HG02885 (cell line): ENCODE results near the gene ZNF813.
"Not testable (repeated sequence)": the region's sequence is repeated elsewhere in the genome, so short reads cannot be mapped to it uniquely, and the experiment has no call there.

Experiments
- ATAC-seq: cut with Tn5 transposase; IDR thresholded peaks from one replicate; pipeline ENCODE4 v1.9.1; 2021; ENCODE audit warnings: mild to moderate bottlenecking; ENCODE audit not compliant: unreplicated experiment, poor library complexity

Gene ZNF813

DNA sequence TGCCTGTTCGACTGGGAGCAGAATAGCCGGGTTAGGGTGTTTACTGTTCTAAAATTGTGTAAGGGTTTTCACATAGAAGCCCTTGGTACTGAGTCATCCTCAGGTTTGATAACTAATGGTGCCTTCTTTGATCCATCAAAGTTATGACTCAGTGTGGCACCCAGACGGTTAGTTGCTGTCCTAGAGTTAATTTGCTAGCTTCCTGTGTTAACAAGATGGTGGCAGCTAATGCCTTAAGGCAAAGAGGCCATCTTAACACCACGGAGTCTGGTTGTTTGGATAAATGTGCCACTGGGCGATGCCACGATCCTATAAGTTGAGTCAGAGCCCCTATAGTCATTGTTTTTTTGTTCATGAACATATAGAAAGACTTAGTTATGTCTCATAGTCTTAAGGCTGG is 7.9 kb downstream of the ZNF813 start:
- ATAC-seq, result not testable (repeated sequence)

DNA sequence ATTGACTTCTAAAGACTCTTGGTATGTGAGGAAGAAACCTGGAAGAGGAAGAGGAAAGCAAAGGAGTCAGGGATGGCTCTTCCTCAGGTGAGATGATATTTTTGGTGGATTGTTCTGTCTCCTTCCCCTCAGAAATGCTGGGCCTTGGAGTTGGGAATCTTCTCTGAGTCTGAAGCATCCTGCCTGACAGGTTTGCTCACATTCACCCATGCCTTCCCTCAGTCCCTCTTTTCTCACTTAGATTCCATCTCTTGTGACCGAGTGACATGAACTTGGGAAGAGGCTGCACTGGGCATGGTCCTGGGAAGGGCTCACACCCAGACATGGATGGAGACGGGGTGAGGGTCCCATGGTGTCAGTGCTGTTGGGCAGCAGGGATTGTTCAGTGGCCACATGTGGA is 16.2 kb downstream of the ZNF813 start:
- not testable (repeated sequence) for ATAC-seq

DNA sequence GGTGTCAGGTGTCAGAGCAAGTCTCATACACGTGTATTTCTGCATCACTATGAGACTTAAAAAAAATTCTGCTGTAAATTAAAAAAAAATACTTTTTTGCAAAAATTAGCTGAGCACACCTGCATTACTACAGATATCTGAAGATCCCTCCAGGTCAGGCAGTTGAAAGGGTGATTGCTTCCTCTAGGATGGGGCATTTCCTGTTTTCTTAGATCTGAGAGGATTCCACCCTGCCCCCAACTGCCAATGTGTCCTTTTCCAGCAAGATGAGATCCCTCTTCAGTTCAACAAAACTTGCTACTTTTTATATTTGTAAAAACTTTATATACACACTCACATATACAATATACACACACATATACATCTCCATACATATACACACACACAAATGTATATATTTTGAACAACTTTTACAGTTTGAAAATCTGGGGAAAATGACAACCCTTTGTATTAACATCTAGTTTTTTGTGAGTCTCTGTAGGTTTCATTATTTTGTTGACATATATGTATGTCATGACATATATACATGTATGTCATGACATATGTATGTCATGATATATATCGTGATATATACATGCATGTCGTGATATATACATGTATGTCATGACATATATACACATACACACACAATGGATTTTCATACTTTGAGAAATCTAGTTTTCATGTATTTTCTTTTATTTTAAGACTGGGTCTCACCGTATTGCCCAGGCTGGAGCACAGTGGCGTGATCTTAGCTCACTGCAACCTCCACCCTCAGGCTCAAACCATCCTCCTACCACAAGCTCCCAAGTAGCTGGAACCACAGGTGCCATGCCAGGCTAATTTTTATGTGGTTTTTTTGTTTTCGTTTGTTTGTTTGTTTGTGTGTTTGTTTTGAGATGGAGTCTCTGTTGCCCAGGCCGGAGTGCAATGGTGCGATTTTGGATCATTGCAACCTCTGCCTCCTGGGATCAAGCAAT is 17.8 kb downstream of the ZNF813 start:
- no peak for ATAC-seq

DNA sequence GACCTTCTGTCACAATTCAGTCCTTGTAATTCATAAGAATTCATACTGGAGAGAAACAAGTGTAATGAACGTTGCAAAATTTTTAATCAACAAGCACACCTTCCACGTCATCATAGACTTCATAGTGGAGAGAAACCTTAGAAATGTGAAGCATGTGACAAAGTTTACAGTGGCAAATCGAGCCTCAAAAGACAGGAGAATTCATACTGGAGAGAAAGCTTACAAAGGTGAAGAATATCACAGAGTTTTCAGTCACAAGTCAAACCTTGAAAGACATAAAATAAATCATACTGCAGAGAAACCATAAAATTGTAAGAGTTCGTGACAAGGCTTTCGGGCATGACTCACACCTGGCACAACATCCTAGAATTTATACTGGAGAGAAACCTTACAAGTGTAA is 24.6 kb downstream of the ZNF813 start:
- no peak for ATAC-seq

DNA sequence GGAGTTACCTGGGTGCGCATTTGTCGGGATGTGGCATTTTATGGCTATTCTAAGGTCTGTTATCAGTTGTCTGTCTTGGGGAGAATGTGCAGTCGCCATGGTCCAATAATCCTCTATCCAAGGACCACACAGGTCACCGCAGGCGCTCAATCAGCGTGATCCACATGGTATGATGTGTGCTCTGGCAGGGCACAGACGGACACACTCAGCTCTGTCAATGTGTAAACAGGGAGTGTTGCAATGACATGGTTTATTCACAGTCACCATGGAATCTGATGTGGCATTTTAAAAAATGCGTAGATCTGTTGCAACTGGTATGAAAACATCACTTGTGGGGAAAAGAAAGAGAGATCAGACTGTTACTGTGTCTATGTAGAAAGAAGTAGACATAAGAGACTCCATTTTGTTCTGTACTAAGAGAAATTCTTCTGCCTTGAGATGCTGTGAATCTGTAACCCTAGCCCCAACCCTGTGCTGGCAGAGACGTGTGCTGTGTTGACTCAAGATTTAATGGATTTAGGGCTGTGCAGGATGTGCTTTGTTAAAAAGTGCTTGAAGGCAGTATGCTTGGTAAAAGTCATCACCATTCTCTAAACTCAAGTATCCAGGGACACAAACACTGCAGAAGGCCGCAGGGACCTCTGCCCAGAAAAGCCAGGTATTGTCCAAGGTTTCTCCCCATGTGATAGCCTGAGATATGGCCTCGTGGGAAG is 29.9 kb downstream of the ZNF813 start:
- not testable (repeated sequence) for ATAC-seq

DNA sequence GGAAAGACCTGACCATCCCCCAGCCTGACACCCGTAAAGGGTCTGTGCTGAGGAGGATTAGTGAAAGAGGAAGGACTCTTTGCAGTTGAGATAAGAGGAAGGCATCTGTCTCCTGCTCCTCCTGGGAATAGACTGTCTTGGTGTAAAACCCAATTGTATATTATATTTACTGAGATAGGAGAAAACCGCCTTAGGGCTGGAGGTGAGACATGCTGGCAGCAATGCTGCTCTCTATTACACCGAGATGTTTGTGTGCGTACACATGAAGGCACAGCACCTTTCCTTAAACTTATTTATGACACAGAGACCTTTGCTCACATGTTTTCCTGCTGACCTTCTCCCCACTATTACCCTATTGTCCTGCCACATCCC is 30.5 kb downstream of the ZNF813 start:
- not testable (repeated sequence) for ATAC-seq

DNA sequence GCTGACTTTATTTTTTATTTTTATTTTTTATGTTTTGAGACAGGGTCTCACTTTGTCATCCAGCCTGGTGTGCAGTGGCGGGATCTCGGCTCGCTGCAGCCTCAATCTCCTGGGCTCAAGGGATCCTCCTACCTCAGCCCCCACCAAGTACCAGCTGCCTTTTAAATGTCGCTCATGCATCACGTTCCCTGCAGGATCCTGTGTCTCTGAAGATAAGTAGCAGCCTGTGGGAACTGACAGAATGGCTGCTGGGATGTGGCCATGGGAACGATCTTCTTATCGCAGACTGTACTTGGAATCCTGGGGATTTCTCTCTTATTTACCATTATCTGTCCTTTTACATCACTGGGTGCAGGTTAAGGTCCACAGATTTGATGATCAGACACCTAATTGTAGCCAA is 35.6 kb downstream of the ZNF813 start:
- not testable (repeated sequence) for ATAC-seq

DNA sequence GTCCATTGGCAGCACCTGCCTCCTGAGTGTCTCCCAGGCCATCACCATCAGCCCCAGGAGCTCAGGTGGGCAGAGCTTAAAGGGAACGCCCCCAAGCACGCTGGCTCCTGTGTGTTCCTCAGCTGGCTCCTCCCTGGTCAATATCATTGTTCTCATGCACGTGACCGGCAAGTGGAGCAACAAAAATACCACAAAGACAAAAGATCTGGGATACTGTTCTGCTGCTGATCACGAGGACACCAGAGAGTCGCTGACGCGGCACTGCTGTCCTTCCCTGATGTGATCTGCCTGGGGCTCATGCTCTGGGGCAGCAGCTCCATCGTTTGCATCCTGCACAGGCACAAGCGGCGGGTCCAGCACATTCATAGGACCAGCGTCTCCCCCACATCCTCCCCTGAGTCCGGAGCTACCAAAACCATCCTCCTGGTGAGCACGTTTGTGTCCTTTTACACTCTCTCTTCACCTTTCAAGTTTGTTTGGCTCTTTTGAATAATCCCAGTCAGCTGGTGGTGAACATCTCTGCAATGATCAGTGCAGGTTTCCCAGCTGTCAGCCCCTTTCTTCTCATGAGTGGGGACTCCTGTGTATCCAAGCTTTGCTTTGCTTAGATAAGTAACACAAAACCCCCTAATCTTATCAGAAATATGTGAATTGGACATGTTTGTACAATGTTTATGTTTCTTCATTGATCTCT is 36.3 kb downstream of the ZNF813 start:
- ATAC-seq, result not testable (repeated sequence)

DNA sequence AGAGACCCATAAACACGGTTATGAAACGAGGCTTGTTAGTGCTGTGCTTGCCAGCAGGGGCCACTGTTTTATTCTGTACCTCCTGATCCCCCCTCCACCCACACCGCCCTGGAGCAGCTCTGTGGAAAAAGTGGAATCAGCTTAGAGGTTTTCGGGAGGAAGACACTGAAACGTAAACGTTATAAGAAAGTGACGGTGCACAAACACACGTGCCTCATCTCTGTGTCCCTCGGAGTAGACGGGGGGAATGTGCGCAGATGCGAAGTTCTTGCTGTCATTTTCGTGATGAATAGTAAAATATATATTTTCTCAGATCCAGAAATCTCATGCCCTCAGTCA is 36.8 kb downstream of the ZNF813 start:
- ATAC-seq, result not testable (repeated sequence)

DNA sequence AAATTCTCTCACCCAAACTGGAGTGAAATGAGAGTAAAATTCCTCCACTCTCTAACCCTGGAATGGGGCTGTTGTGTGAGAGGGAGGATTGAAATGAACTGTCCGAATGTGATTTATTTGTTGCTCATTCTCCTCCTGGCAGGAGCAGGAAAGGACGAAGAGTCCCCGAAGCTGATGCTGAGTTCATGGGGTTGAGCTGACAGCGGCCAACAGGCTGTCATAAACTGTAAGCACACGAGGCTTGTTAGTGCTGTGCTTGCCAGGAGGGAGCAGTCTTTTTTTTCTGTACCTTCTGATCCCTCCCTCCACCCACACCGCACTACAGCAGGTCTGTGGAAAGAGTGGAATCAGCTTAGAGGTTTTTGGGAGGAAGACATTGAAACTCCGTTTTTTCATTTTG is 37.4 kb downstream of the ZNF813 start:
- no peak for ATAC-seq

DNA sequence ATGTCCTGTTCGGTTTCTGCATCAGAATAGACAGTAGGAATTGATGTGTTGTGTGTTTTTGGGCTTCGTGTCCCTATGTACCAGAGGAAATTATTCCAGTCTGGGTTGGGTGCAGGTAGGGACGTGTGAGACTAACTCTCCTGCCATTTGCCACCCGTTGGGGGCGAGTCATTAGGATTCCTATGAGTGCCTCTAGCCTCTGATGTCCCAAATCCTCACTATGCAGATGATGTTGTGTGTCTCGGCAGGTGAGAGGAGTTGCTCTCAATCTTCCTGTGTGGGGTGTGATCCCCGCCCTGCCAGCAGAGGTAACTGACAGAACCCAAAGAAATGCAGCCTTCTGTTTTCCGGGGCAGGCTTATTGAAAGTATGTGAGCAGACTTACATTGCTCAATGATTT is 39.2 kb downstream of the ZNF813 start:
- ATAC-seq, result no peak

DNA sequence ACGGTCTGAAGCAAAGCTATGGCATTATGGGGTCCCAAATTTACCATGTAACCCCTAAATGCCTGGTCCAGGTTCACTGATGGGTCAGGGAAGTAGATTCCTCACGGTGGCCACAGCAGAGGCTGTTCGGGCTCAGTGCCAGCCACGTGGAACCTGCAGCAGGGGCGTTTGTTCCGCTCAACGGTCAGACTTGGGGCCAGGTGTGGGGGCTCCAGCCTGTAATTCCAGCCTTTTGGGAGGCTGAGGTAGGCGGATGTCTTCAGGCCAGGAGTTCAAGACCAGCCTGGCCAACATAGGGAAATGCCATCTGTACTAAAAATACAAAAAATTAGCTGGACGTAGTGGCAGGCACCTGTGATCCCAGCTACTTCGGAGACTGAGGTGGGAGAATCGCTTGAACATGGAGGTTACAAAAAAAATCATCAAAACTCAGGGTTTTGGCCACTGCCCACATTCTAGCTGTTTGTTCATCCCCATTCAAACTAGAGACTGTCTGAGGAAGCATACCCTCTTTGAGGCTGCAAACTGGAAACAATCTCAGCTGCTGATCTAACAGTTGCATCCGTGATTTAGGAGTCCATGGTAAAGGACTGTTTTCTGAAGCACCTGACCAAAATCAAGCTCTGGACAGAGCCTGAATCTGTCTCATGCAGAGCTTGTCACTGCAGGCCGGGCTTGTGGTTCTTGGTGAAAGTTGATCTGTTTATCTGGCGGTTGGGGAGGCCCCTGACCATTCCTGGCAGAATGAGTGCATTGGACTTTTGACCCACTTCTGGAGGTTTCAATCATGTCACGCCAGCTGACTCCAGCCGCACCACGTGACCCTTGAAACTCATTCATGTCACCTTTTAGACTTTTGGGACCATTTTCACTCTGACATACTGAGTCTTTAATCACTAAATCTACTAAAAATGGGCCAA is 40.2 kb downstream of the ZNF813 start:
- ATAC-seq, result no peak

DNA sequence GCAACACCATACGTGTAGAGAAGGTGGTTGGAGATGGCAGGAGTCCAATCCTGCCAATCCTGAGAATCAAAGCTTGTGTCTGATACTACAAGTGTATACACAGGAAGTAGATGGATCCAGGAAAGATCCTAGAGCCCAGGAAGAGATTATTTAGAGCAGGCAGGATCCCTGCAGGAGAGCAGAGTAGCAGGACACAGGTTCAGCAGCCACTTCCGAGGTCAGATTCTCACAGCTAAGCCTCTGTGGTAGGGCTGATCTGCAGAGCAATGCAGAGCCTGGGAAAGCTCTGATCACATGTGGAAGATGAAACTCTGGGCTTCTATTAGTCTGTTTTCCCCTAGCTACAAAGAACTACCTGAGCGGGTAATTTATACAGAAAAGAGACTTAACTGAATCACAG is 41.9 kb downstream of the ZNF813 start:
- no peak for ATAC-seq

DNA sequence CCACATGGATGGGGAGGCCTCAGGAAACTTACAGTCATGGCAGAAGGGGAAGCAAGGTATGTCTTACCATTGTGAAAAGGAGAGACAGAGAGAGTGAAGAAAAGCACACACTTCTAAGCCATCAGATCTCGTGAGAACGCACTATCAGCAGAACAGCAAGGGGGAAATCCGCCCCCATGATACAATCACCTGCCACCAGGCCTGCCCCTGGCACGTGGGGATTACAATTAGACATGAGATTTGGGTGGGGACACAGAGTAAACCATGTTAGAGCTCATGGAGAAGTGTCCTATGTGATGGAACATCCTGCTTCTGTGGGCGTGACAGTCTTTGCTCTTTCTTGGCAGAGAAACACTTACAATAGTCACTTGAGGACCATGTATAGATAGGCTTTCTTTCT is 42.3 kb downstream of the ZNF813 start:
- ATAC-seq, result no peak

DNA sequence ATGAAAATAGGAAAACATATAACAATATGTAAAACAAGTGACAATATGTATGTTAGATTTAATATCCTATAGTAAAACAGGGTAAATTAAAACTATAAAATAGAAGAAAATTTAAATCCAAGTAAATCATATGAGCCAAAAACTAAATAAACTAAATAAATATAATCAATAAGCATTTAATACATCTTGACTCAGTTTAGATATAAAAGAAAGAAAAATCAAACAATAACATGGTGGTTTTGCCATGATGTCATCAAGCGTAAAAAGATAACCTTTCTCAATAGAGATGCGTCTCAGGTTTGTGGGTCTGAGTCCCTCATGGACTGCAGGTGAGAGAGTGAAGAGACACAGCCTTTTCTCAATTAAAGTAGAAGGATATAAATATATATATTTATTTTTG is 43.8 kb downstream of the ZNF813 start:
- no peak for ATAC-seq

DNA sequence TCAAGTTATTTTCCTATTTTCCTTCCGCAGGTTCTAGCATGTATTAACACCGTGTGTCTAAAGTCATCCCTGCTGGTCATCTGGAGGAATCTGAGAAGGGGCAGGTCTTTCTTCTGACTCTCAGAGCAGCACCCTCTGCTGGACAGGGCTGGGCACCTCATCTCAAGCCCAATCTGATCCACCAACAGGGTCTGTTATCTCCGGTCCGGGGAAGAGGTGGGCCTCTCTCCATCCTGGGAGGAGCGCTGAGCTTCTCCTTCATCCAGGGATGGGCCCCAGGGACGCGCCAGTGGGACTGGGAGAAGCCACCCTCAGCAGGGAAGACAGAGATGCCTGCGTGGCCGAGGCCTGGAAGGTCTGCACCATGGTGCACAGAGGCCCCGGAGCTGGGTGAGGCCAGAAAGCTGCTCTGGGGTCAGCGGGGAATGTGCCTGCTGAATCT is 44.4 kb downstream of the ZNF813 start:
- ATAC-seq, result no peak

DNA sequence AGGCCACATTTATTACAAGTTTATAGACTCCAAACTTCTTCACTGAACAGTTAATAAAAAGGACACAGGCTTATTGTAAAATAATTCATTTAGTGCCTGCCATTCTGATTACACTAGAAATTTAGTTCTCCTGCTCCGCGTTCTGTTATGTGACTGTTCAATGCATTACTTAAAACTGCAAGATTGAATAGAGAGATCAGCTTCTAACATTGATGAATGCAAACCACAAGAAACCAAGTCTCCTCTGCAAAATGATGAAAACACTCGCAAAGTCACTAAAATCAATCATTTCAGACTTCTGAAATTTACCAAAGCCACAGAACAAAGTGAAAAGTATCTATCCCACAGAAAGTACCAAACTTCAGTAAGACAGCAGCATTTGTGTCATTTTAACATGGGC is 47.5 kb downstream of the ZNF813 start:
- not testable (repeated sequence) for ATAC-seq

DNA sequence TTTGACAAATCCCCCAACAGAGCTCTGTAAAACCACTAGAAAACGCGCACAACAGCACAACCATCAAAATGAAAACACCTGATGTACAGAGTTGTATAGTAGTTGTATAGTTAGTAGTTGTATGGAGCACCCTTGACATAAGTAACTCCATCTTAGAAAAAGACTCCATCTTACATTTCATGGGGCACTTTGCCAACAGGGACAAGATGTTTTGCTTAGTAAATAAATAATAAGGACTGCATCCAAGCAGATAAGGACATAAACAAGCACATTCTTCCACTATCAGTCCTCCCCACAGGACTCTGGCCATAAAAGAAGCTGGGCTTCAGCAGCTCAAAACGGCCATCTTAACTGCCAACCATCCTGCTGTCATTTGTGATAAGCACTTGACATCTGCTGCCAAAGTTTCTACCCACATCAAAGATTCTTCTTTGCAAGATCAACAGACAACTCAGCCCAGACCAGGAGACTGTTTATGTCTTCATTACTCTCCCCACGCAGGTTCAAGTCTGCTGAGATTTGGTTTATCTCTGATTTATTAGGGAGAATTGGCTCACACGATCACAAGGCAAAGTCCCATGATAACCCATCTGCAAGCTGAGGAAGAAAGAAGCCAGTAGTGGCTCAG is 49.7 kb downstream of the ZNF813 start:
- ATAC-seq, result no peak

DNA sequence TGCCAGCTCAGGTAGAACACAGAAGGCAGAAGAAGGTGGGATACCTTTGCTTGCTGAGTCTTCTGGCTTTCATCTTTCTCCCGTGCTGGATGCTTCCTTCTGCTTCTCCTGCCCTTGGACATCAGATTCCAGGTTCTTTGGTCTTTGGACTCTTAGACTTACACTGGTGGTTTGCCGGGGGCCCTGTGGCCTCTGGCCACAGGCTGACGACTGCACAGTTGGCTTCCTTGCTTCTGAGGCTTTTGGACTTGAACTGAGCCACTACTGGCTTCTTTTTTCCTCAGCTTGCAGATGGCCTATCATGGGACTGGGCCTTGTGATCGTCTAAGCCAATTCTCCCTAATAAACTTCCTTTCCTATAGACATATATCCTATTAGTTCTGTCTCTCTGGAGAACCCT is 50.6 kb downstream of the ZNF813 start:
- ATAC-seq, result no peak

DNA sequence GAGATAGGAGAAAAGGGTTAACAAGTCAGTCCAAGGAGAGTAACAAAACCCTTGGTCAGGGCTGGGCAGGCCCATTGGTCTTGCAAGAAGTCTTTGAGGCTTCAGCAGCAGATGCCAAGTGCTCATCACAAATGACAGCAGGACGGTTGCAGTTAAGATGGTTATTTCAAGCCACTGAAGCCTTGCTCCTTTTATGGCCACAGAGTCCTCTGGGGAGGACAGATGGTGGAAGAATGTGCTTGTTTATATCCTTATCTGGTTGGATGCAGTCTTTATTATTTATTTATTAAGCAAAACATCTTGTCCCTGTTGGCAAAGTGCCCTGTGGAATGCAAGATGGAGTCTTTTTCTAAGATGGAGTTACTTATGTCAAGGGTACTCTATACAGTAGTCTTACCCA is 51.2 kb downstream of the ZNF813 start:
- no peak for ATAC-seq
